NCI-H2171 treated with DMSO at 0.1 percent for 48 hours (cell line): ENCODE data around the gene TPR.
"Not testable (repeated sequence)": the region's sequence is repeated elsewhere in the genome, so short reads cannot be mapped to it uniquely, and the experiment has no call there.

Source experiments
- DNase-seq: peaks from one replicate; lab custom pipeline; 2025; lab: John Stamatoyannopoulos, UW

Gene TPR

DNA sequence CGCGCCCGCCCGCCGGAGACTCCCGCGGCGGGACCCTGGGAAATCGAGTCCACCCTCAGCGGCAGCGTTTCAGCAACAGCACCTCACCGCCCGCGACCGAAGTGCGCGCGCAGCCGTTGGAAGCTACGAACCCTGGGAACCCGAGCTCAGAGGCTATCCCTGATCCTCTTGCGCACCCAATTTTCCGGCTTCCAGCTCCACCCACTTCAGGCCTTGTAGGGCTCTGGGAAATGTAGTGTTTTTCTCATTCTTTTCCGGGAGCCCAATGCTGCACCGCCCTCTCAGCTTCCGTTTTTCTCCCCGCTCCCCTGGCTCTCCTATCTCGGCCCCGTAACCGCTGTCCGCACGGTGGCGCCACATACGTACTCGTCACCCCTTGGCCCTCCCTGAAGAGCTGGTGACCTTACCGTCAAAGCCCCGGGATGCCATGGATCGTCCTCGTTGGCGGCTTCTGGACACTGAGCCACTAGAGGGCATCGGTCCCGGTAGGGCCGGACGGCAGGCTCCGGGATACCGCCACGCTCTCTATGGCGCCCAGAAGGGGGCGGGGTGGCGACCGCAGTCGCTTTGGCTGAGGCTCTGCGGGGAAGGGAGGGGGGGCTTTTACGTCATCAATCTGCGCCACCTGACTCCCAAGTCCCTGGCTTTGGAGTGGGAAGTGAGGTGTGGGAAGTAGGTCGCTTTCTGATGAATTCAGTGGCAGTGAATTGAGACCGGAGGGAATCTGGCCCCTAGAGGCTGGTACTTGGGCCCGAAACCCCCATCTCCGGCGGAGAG lies at the start of gene TPR, which contains the start of gene ODR4:
TSS of gene TPR (minus strand) at position 102 of the 777 bp plus-strand sequence. CDS start 225 bp downstream, outside the sequence.
TSS of gene ODR4 (plus strand) at position 687 of the 777 bp plus-strand sequence. CDS start 3,948 bp downstream, outside the sequence.
- DNase-seq, result peak; percentile 99

- peak; percentile 5 for DNase-seq
Measured at GRCh38 chr1:186424539-186424938, 49.5 kb upstream of the TPR start.

DNA sequence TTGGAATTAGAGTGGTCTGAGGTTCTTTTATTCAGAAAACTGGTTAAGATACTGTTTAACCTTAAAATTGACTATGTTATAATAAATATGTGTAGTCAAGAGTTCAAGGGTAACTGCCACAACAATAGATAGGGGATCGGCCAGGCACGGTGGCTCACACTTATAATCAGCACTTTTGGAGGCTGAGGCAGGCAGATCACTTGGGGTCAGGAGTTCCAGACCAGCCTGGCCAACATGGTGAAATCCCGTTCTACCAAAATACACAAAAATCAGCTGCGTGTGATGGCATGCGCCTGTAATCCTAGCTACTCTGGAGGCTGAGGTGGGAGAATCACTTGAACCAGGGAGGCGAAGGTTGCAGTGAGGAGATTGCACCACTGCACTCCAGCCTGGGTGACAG lies 46.4 kb upstream of the TPR start:
- DNase-seq, result no peak

- no peak for DNase-seq
Measured at GRCh38 chr1:186420923-186421322, 45.9 kb upstream of the TPR start.

DNA sequence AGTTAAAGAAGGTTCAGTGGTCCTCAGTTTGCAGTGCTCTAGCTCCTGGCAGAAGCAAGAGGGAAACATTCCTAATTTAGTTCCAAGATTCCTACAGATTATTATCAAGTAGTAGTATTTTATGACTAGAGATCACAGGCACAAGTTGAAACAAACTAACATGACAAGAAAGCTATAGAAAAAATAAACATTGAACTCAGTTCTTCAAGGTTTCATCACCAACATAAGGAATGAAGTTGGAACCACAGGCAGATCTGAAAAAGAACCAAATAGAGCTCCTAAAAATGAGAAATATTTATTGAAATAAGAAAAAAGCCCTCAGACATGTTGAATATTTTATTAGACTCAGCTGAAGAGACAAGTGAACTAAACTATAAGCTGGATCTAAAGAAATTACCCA lies 45.3 kb upstream of the TPR start:
- DNase-seq, result no peak

- no peak for DNase-seq
Measured at GRCh38 chr1:186418503-186418902, 43.5 kb upstream of the TPR start.

DNA sequence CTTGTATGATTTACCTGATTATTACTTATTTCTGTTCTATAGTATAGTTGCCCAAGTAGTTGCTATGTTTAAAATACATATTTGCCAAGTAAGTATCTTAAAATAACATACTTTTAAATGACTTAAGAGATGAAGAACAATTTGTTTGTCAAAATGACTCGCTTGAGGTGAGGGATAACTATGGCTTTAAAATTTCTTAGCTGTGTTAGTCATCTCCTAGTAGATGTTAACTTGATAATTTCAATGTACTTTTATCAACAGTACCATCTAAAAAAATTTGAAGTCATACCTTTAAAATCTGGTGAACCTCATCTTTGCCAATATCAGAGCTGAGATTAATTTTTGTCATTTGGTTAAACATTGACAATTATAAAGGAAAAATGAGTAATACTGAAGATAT lies 38.3 kb upstream of the TPR start:
- no peak for DNase-seq

DNA sequence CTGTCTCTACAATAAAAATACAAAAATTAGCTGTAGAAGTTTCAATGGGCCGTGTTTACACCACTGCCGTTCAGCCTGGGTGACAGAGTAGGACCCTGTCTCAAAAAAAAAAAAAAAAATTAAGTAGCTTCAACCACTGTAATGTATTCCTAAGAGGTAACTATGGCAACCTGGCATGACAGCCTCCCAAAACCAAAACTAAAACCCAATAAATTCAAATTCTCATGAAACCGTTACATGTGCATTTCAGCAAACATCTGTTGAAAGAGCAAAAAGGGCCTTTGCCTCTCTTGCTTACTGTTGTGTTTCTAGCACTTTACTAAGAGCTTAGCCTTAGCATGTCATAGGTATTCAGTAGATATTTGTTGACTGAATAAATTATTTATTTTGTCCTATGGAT lies 34.0 kb upstream of the TPR start:
- no peak for DNase-seq

DNA sequence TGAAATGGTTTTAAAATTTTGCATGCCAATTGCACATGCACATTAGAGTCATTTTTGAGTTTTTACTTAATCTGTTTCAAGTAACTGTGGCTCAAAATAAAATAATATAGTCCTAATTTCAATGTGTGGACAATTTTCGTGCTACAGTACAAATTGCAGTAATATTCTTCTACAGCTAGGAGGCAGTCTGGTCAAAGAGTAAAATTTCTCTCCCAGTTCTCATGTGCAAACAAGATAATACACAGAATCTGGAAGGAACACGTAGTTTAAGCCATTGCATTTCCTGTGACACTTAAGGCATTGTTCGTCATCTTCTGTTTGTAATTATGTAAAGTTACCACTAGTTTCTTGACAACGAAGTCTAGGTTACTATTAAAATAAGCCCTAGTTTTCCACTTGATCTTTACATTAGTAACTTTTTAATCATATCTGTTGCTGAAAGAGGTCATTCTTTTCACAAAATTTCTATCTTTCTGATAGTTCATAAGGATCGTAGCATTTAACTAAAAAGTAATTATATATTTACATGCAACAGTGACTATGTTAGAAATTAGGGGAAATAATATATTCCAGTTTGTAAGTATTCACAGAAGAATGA lies 29.5 kb upstream of the TPR start:
- DNase-seq, result peak; percentile 20

GRCh38 chr1:186403632-186404031 lies 28.6 kb upstream of the TPR start:
- DNase-seq, result no peak

- DNase-seq, result not testable (repeated sequence)
Measured at GRCh38 chr1:186401446-186401845, 26.4 kb upstream of the TPR start.

GRCh38 chr1:186392711-186393110 lies 17.7 kb upstream of the TPR start:
- DNase-seq, result not testable (repeated sequence)

DNA sequence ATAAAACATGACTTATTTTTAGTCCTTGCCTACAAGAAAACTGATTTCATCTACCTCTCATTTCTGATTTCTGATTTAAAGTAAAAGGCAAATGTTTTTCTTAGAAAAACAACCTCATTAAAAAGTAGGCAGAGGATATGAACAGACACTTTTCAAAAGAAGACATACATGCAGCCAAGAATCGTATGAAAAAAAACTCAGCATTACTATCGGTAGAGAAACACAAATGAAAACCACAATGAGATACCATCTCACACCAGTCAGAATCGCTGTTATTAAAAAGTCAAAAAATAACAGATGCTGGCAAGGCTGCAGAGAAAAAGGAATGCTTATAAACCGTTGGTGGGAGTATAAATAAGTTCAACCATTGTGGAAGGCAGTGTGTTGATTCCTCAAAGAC lies 16.8 kb upstream of the TPR start:
- no peak for DNase-seq

- no peak for DNase-seq
Measured at GRCh38 chr1:186390925-186391324, 15.9 kb upstream of the TPR start.

DNA sequence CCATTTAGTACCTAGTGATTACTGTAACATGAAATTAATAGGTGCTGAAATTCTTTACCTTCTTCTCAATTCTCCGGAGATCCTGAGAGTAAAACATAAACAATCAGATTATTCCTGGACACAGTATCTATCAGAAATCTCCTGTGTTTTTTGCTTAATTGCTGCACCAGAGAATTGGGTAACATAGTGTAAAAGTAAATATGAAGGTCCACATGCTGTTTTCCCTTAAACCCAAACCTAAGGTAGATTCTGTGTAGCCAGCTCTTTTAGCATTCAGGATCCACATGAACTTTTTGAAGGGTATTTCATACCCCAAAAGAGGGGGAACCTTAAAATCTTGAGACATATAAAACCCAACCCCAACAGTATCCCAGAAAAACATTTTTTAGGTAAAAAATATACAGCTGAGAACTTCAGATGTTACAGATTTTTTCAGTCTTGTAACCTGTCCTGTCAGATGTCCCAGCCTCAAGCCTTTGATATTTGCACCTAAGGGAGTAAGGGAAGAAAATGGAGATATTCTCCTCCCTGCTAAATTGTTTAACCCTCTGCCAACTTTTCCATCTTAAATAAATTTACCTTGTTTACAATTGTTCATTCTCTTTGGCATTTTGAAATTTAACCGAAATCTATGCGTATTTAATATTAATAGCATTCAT lies 11.8 kb upstream of the TPR start:
- DNase-seq, result no peak

DNA sequence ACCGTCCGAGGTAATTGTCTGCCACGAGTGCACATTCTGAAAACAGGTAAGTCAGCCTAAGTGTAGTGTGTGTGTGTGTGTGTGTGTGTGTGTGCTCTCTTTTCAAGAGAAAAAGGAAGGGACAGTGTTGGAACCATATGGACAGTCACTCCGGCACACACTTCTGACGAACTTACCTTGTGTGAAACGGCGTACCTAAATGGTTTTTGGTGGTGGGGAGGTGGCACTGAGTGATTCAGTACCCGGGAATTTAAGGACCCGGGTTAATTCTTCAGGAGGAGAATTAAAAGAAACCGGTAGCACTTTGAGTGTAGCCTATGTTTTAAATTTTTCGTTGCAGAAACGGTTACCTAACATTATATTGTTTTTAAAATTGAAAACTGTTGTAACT lies 871 bp upstream of the TPR start:
- no peak for DNase-seq

DNA sequence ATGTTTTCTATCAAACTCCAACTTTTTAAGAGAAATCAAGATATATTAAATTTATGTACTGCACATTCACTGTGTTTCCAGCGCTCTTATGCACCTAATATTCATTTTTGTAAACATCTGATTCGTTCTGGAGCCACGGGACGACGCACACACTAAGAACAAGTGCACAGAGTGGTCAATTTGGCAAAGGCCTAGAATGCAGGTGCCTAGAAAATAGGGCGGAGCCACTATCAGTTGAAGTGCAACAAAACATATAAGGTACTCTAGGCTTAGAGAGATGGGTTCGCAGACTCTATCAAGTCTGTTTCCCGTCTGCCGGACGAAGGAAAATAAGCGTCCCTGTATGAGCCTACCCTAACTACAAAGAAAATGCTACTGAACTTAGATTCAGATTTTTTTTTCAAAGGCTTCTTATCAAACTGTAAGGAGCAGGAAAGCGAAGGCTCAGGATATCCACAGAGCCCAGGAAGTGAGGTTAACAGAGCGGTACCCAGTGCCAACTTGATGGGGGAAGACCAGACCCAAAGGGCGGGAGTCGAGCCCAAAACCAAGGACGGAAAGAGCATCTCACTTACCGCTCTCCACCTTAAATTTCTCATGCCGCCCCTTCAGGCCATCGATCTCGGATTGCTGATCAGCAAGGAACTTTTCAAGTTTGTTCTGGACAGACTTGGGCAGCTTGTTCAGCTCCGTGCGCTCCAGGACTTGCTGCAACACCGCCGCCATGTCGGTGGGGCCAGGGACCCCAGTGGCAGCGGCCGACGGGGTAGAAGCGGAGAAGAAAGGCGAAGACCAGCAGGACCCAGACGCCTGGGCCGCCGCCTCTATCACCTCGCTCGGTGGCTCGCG lies 526 bp downstream of the TPR start:
- DNase-seq, result peak; percentile 59

- DNase-seq, result not testable (repeated sequence)
Measured at GRCh38 chr1:186347837-186348691, 27.0 kb downstream of the TPR start.

GRCh38 chr1:186340772-186341171 lies 34.3 kb downstream of the TPR start:
- DNase-seq, result no peak

DNA sequence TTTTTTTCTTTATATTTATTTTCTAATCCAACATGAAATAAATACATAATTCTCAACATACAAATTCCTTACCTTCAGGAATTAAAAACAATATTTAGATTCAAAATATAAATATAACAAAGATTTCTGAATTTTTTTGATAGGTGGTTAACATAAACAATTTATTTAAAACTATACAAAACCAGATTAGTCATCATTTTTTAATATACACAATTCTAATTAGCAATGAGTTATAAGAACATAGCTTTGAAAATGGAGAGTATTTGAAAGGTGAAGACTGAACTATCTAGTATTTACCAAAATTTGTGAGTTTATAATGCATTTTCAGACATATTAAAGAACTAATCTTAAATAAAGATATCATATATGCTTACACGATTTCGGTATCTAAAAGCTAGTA lies 37.5 kb downstream of the TPR start:
- no peak for DNase-seq

DNA sequence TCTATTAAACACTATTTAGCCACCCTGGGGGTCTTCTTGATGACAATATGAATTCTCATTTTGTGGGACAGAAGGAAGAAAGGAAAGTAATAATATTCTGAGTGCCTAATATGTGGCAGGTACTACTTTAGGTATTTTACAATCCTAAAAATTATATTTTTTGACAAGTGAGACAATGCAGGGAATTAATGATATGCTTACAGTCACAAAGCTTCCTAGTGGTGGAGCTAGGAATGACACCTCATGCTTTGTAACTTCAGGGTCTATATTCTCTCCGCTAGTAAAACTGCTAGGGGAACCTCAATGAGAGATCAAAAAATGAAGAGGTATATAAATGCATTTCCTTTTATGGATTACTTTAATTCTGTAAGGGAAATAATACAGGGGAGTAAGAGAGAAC lies 44.3 kb downstream of the TPR start:
- no peak for DNase-seq
